Globus pallidus (tissue), 1 donor: ENCODE results near the gene BTBD1.

Experiments used
- DNase-seq: peaks from one replicate; pipeline ENCODE4 v3.0.0-alpha.2; 2015; ENCODE audit warnings: low spot score

BTBD1 gene

GRCh38 chr15:82993144-82993543 is 73.9 kb downstream of the BTBD1 start:
- no peak for DNase-seq

GRCh38 chr15:82992436-82992998 is 74.5 kb downstream of the BTBD1 start:
- DNase-seq, result no peak

- no peak for DNase-seq
Observed at GRCh38 chr15:82986442-82986780, 80.6 kb downstream of the BTBD1 start.

- peak; percentile 92 for DNase-seq
Observed at GRCh38 chr15:82985688-82986441, 81.2 kb downstream of the BTBD1 start, which contains the start of gene RAMAC. RAMAC (plus strand) TSS chr15:82986210; CDS start chr15:82989019, 2,809 bp downstream.

- no peak for DNase-seq
Observed at GRCh38 chr15:82980981-82981380, 86.1 kb downstream of the BTBD1 start.

GRCh38 chr15:82979726-82980125 is 87.3 kb downstream of the BTBD1 start:
- DNase-seq, result no peak

- DNase-seq, result no peak
Observed at GRCh38 chr15:82978438-82978837, 88.6 kb downstream of the BTBD1 start.

GRCh38 chr15:82977076-82977475 is 90.0 kb downstream of the BTBD1 start:
- DNase-seq, result no peak

GRCh38 chr15:82972990-82973389 is 94.1 kb downstream of the BTBD1 start:
- no peak for DNase-seq

- no peak for DNase-seq
Observed at GRCh38 chr15:82971218-82971984, 95.7 kb downstream of the BTBD1 start.

GRCh38 chr15:82970696-82971095 is 96.4 kb downstream of the BTBD1 start:
- no peak for DNase-seq

GRCh38 chr15:82970078-82970686 is 96.9 kb downstream of the BTBD1 start:
- no peak for DNase-seq

GRCh38 chr15:82969353-82969752 is 97.7 kb downstream of the BTBD1 start:
- DNase-seq, result no peak

- DNase-seq, result no peak
Observed at GRCh38 chr15:82968066-82968465, 99.0 kb downstream of the BTBD1 start.

GRCh38 chr15:82966671-82967071 is 100.4 kb downstream of the BTBD1 start:
- DNase-seq, result no peak
